Vagina (tissue), 2 donors: ENCODE measurements around the gene CLIP4. TPM values are rescaled to one million over a fixed set of nuclear protein-coding genes. Genes with fewer than 3 reads are reported as not detected.

Experiments used
- DNase-seq, 2 donors: peaks; one replicate each; pipeline ENCODE4 v3.0.0-alpha.2; 2017; ENCODE audit errors: extremely low spot score in 2 of 2
- H3K27ac ChIP-seq: fragments of 200-600 bp; sonication (generic); one replicate; pipeline ENCODE4 v1.5.1; 2019
- H3K27me3 ChIP-seq: fragments of 200-600 bp; sonication (generic); one replicate; pipeline ENCODE4 v1.5.1; 2019
- H3K36me3 ChIP-seq, 2 donors: fragments of 200-600 bp; sonication (generic); one replicate each; pipeline ENCODE4 v1.5.1; 2017 to 2019
- H3K4me1 ChIP-seq: fragments of 200-600 bp; sonication (generic); one replicate; pipeline ENCODE4 v1.5.1; 2019
- H3K4me3 ChIP-seq, 2 donors: fragments of 200-600 bp; sonication (generic); 1 replicate in 1 of 2; 2 replicates in 1 of 2; pipeline ENCODE4 v1.5.1; 2016 to 2019
- H3K9me3 ChIP-seq: fragments of 200-600 bp; sonication (generic); one replicate; pipeline ENCODE4 v1.5.1; 2019
- CTCF ChIP-seq, 3 experiments: fragments of 450-650 bp in 2 of 3; fragments of 200-600 bp in 1 of 3; sonication (generic) in 1 of 3; IDR thresholded peaks; one replicate each; pipeline ENCODE4 v1.5.1; 2017 to 2019; ENCODE audit warnings: antibody characterized with exemption in 3 of 3, mild to moderate bottlenecking in 2 of 3, moderate library complexity in 2 of 3
- POLR2A ChIP-seq, 2 donors: fragments of 450-650 bp; IDR thresholded peaks; one replicate each; pipeline ENCODE4 v1.6.1; 2017; ENCODE audit warnings: antibody characterized with exemption in 2 of 2, mild to moderate bottlenecking in 2 of 2, moderate library complexity in 2 of 2
- POLR2AphosphoS5 ChIP-seq, 2 donors: sonication (generic); formaldehyde crosslinking; IDR thresholded peaks; one replicate each; pipeline ENCODE4 v1.9.0; 2017; ENCODE audit warnings: antibody characterized with exemption in 2 of 2, mild to moderate bottlenecking in 2 of 2, low read depth in 1 of 2; ENCODE audit not compliant: insufficient read depth in 1 of 2
- intact Hi-C: fragments of 100-400 bp; cut with DNase I; formaldehyde crosslinking; loops from one replicate; pipeline ENCODE4 v1.15.1; 2023
- total RNA-seq: library from RNA; depleted of rRNA; stranded (reverse); fragments of >200 nt; gene quantifications from one replicate; pipeline ENCODE4 v1.2.3, GENCODE V29; 2016

CLIP4 gene
- total RNA-seq, 1 donor from 2014 or later = 63.1 TPM

GRCh38 chr2:29155578-29155977 is 40.4 kb downstream of the CLIP4 start:
- peaks cover 0 to 63% of the 10 kb centered on the region in 2 donors for H3K36me3 ChIP-seq
- intact Hi-C loops = no loop called here
- TF ChIP-seq POLR2A (IDR thresholded peaks at IDR 0.05) = no peak
- TF ChIP-seq POLR2AphosphoS5 (IDR thresholded peaks at IDR 0.05; ENCODE audit: insufficient read depth in 1 of 2, low read depth in 1 of 2) = no peak
- TF ChIP-seq CTCF (IDR thresholded peaks at IDR 0.05) = no peak

GRCh38 chr2:29157131-29157530 is 41.9 kb downstream of the CLIP4 start:
- Histone ChIP-seq H3K27ac (no peak overlapping the region), H3K4me1 (no peaks in the 10 kb centered on the region), H3K27me3 (no peaks in the 10 kb centered on the region), H3K36me3 (peaks cover 0 to 72% of the 10 kb centered on the region in 2 donors), H3K4me3 (no peak overlapping the region), H3K9me3 (no peaks in the 10 kb centered on the region)
- TF ChIP-seq CTCF (IDR thresholded peaks at IDR 0.05) (no peak), POLR2AphosphoS5 (IDR thresholded peaks at IDR 0.05; ENCODE audit: insufficient read depth in 1 of 2, low read depth in 1 of 2) (no peak), POLR2A (IDR thresholded peaks at IDR 0.05) (no peak)
- no peak for DNase-seq
- intact Hi-C loops = no loop called here

More at GRCh38 chr2:29155578-29155977, 40.4 kb downstream of the CLIP4 start:
- Histone ChIP-seq H3K4me3 (no peak overlapping the region), H3K27ac (no peak overlapping the region), H3K27me3 (no peaks in the 10 kb centered on the region), H3K9me3 (no peaks in the 10 kb centered on the region), H3K4me1 (no peaks in the 10 kb centered on the region)
- DNase-seq = no peak

GRCh38 chr2:29159125-29159524 is 43.9 kb downstream of the CLIP4 start:
- H3K36me3 ChIP-seq = peaks cover 0 to 60% of the 10 kb centered on the region in 2 donors
- no peaks in the 10 kb centered on the region for H3K4me1 ChIP-seq
- no peak overlapping the region for H3K27ac ChIP-seq
- no peak overlapping the region for H3K4me3 ChIP-seq
- no peaks in the 10 kb centered on the region for H3K9me3 ChIP-seq
- intact Hi-C loops = no loop called here
- H3K27me3 ChIP-seq = no peaks in the 10 kb centered on the region
- no peak for DNase-seq
- TF ChIP-seq CTCF (IDR thresholded peaks at IDR 0.05) (no peak), POLR2A (IDR thresholded peaks at IDR 0.05) (no peak), POLR2AphosphoS5 (IDR thresholded peaks at IDR 0.05; ENCODE audit: insufficient read depth in 1 of 2, low read depth in 1 of 2) (no peak)

- no peaks in the 10 kb centered on the region for H3K27me3 ChIP-seq
- H3K9me3 ChIP-seq = no peaks in the 10 kb centered on the region
- no peak overlapping the region for H3K27ac ChIP-seq
- no peaks in the 10 kb centered on the region for H3K4me1 ChIP-seq
- H3K4me3 ChIP-seq = no peak overlapping the region
- DNase-seq = no peak
- TF ChIP-seq CTCF (IDR thresholded peaks at IDR 0.05) = no peak
- no peak for TF ChIP-seq POLR2A (IDR thresholded peaks at IDR 0.05)
- no peak for TF ChIP-seq POLR2AphosphoS5 (IDR thresholded peaks at IDR 0.05; ENCODE audit: insufficient read depth in 1 of 2, low read depth in 1 of 2)
- intact Hi-C loops = no loop called here
- H3K36me3 ChIP-seq = peaks cover 0 to 50% of the 10 kb centered on the region in 2 donors
These were observed 45.0 kb downstream of the CLIP4 start for GRCh38 chr2:29160184-29160583.

- Histone ChIP-seq H3K27me3 (no peaks in the 10 kb centered on the region), H3K9me3 (no peaks in the 10 kb centered on the region), H3K27ac (no peak overlapping the region), H3K36me3 (peaks cover 0 to 33% of the 10 kb centered on the region in 2 donors), H3K4me1 (no peaks in the 10 kb centered on the region), H3K4me3 (no peak overlapping the region)
- TF ChIP-seq CTCF (IDR thresholded peaks at IDR 0.05) (no peak), POLR2AphosphoS5 (IDR thresholded peaks at IDR 0.05; ENCODE audit: insufficient read depth in 1 of 2, low read depth in 1 of 2) (no peak), POLR2A (IDR thresholded peaks at IDR 0.05) (no peak)
- intact Hi-C loops = no loop called here
- no peak for DNase-seq
These were observed 47.2 kb downstream of the CLIP4 start for GRCh38 chr2:29162204-29162928.
